ENCODE measurements around the gene COX17.

DNA sequence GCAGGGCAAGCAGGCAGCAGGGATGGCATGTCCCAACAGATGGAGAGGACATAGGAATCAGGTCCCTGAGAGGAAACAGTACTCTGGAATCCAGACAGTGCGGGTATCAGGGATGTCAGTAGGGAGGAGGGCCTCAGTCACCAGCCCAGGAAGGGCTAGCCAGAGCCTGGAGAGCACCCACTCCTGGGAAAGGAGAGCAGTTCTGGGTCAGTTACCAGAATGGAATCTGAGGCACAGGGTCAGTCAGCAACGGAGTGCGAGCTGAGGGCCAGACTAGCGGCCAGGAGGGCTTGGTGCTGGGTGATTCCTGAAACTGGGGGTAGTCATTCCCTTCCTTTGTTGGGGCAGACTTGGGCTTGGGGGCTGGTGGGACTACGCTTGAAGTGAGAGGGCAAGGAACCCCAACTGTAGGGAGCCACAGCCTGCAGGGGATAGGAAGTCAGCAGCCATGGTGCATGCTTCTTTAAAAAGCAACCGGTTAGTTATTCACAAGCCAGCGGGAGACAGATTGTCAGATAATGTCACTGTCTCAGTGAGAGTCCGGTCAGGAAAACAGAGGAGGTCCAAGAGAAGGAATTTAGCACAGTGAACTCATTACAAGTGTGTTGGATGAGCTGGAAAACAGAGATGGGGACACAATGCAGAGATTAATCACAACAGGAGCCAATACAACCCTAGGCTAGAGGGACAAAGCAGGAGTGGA, 51.6 kb downstream of the COX17 start:
- TF ChIP-seq CTCF (IDR thresholded peaks at IDR 0.05) = no peak
- no peak for TF ChIP-seq POLR2A (IDR thresholded peaks at IDR 0.05)
